Colonic mucosa (tissue), 4 donors: ENCODE data around the gene ARL6IP6. TPM values are rescaled to one million over a fixed set of nuclear protein-coding genes. Genes with fewer than 3 reads are reported as not detected.
A peak's percentile ranks its signal among the peaks of the same experiment; 100 is the strongest.

Experiments used
- DNase-seq: peaks from one replicate; pipeline ENCODE4 v3.0.0-alpha.2; 2020
- H3K27ac ChIP-seq: fragments of 200-600 bp; one replicate; pipeline ENCODE4 v1.8.0; 2021
- H3K27me3 ChIP-seq: fragments of 200-600 bp; one replicate; pipeline ENCODE4 v1.8.0; 2021
- H3K36me3 ChIP-seq: fragments of 200-600 bp; one replicate; pipeline ENCODE4 v1.8.0; 2021
- H3K4me1 ChIP-seq: fragments of 200-600 bp; one replicate; pipeline ENCODE4 v1.8.0; 2021; ENCODE audit warnings: mild to moderate bottlenecking
- H3K4me3 ChIP-seq: fragments of 200-600 bp; one replicate; pipeline ENCODE4 v1.8.0; 2021
- H3K9ac ChIP-seq, 2 donors: one replicate each; pipeline ENCODE4 v1.7.0; 2013; ENCODE audit warnings: control low read depth in 2 of 2, low read depth in 2 of 2, low read length in 2 of 2
- H3K9me3 ChIP-seq: fragments of 200-600 bp; one replicate; pipeline ENCODE4 v1.8.0; 2021
- intact Hi-C: fragments of 100-400 bp; cut with DNase I; formaldehyde crosslinking; loops from one replicate; pipeline ENCODE4 v1.14.1; 2022
- total RNA-seq, 2 donors: library from RNA; stranded (reverse); fragmentation: NEBNext Ultra II Directional in 1 of 2; extraction: Animal tissue kit (Norgen Biotek cat#: 25700) in 1 of 2; gene quantifications; one replicate each; pipeline ENCODE4 v1.2.1, GENCODE V29; 2021
- TF ChIP-seq, protein P1 (sequence below): fragments of 200-600 bp; IDR thresholded peaks from one replicate; pipeline ENCODE4 v1.8.0; 2022; ENCODE audit warnings: antibody characterized with exemption, mild to moderate bottlenecking
- donor health status: healthy.
- donor health status: DM: no; HTN: no; CAD: no.
- donor health status: DM: no; HTN: no; CAD: no.

ARL6IP6 gene
- total RNA-seq: 10 to 100 TPM; 15.5 to 21.2 TPM

GRCh38 chr2:152718076-152718908 is at the start of gene ARL6IP6:
Gene ARL6IP6, plus strand, starts transcription at chr2:152718620. Its CDS starts 5 bp downstream, at chr2:152718625.
- Histone ChIP-seq H3K9ac (peak within 1 kb of the TSS; percentile 62 to 85), H3K4me3 (peak within 1 kb of the TSS; percentile 93), H3K4me1 (peaks cover 5% of the 10 kb centered on the region), H3K9me3 (no peaks in the 10 kb centered on the region), H3K27me3 (no peaks in the 10 kb centered on the region), H3K27ac (peak within 1 kb of the TSS; percentile 95), H3K36me3 (no peaks in the 10 kb centered on the region)
- intact Hi-C loops: loop anchor here (10.0 kb wide), 1 partner anchor 543 kb away; the partner anchor contains the start of gene STAM2
- TF ChIP-seq, protein P1, sequence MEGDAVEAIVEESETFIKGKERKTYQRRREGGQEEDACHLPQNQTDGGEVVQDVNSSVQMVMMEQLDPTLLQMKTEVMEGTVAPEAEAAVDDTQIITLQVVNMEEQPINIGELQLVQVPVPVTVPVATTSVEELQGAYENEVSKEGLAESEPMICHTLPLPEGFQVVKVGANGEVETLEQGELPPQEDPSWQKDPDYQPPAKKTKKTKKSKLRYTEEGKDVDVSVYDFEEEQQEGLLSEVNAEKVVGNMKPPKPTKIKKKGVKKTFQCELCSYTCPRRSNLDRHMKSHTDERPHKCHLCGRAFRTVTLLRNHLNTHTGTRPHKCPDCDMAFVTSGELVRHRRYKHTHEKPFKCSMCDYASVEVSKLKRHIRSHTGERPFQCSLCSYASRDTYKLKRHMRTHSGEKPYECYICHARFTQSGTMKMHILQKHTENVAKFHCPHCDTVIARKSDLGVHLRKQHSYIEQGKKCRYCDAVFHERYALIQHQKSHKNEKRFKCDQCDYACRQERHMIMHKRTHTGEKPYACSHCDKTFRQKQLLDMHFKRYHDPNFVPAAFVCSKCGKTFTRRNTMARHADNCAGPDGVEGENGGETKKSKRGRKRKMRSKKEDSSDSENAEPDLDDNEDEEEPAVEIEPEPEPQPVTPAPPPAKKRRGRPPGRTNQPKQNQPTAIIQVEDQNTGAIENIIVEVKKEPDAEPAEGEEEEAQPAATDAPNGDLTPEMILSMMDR: no peak
- peak; percentile 95 for DNase-seq

DNA sequence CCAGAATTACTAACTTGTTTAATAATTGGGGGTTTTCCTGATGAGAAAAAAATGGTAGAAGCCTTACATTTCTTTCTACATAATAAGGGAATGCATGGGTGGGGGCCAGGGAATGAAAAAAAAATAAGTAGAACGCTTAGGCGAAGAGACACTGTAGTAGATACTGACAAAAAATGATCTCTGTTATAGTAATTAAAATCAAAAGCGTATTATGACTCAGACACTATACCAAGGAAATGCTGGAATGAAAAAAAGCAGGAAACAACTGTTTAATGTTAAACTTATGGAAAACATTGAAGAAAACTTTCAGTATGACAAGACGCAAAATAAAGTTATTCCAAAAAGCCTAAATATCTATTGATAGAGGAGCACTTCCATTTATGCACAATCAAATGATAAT is 44.1 kb upstream of the ARL6IP6 start:
- Histone ChIP-seq H3K9me3 (no peaks in the 10 kb centered on the region), H3K4me1 (no peaks in the 10 kb centered on the region), H3K4me3 (no peak overlapping the region), H3K36me3 (no peaks in the 10 kb centered on the region), H3K27me3 (no peaks in the 10 kb centered on the region), H3K27ac (no peak overlapping the region), H3K9ac (no peak overlapping the region)
- intact Hi-C loops: no loop called here
- TF ChIP-seq, protein P1: no peak
- DNase-seq: no peak

- H3K4me3 ChIP-seq: no peak overlapping the region
- TF ChIP-seq, protein P1: no peak
- no peak for DNase-seq
- H3K4me1 ChIP-seq: no peaks in the 10 kb centered on the region
- no peaks in the 10 kb centered on the region for H3K27me3 ChIP-seq
- no peak overlapping the region for H3K9ac ChIP-seq
- no peaks in the 10 kb centered on the region for H3K9me3 ChIP-seq
- intact Hi-C loops: no loop called here
- H3K36me3 ChIP-seq: peaks cover 12% of the 10 kb centered on the region
- H3K27ac ChIP-seq: no peak overlapping the region
These were observed 42.0 kb upstream of the ARL6IP6 start for GRCh38 chr2:152676461-152676860.

DNA sequence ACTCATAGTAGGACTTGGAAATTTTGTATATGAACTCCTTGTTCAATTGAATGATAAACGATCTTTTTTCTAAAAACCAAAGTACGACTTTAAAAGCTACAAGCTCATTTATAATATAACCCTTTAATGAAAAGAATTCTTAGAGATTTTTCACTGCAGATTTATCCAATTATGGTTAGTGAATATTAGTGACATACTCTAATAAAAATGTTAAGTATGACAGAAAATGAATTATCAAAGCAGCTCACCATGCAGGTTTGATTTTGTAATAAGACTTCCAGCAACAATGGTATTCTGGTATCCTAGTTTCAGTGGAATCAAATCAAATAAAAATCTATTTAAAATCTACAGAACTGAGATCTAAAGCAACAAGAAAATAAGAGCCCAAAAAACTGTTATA is 39.6 kb upstream of the ARL6IP6 start:
- Histone ChIP-seq H3K27ac (no peak overlapping the region), H3K27me3 (no peaks in the 10 kb centered on the region), H3K9me3 (no peaks in the 10 kb centered on the region), H3K4me3 (no peak overlapping the region), H3K36me3 (peaks cover 12% of the 10 kb centered on the region), H3K4me1 (no peaks in the 10 kb centered on the region), H3K9ac (no peak overlapping the region)
- DNase-seq: no peak
- intact Hi-C loops: no loop called here
- TF ChIP-seq, protein P1: no peak

GRCh38 chr2:152682663-152683062 is 35.8 kb upstream of the ARL6IP6 start:
- Histone ChIP-seq H3K9ac (no peak overlapping the region), H3K4me1 (no peaks in the 10 kb centered on the region), H3K9me3 (no peaks in the 10 kb centered on the region), H3K27ac (no peak overlapping the region), H3K36me3 (peaks cover 12% of the 10 kb centered on the region), H3K4me3 (no peak overlapping the region), H3K27me3 (no peaks in the 10 kb centered on the region)
- intact Hi-C loops: no loop called here
- no peak for DNase-seq
- TF ChIP-seq, protein P1: no peak
